Effector CD4-positive, alpha-beta T cell (primary cell): ENCODE data around the gene FASN.
A peak's percentile ranks its signal among the peaks of the same experiment; 100 is the strongest.

Experiments used
- DNase-seq: peaks from one replicate; pipeline ENCODE4 v3.0.0-alpha.2; 2020

The FASN gene

GRCh38 chr17:82072827-82073226 is 25.2 kb downstream of the FASN start:
- no peak for DNase-seq

GRCh38 chr17:82070611-82071010 is 27.4 kb downstream of the FASN start:
- DNase-seq = no peak

DNA sequence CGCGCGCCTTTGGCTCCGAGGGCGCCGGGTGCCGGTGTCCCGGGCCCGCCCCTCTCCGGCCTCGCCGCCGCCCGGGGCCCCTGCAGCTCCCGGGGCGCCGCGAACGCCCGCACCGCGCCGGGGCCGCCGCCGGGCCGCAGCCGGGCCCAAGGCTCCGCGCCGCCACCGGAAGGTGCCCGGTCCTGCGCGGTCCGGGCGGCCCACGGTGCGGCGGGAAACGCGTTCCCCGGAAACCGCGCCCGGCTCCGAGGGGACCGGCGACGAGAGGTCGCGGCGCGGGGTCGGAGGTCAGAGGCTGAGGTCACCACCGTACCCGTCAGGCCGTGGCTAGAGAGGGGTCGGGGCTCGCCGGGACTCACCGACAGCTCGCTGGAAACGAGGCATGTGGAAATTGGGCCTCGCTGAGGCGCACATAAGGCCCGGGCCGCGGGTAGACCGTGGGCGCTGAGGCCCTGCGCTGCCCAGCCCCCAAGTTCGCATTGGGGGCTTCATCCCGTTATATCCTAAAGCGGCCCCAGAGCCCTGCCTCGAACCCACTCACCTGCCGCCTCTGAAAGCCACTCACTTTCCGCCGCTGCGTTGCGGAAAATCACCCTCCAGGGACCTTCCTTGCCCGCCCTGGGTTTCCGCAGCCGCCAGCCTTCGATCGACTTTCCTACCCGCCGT is 32.3 kb downstream of the FASN start, which contains the start of gene DUS1L:
TSS of gene DUS1L (minus strand) at position 167 of the 666 bp plus-strand sequence. CDS start 745 bp downstream, outside the sequence.
- DNase-seq = peak; percentile 60

GRCh38 chr17:82065193-82065637 is 32.8 kb downstream of the FASN start:
- no peak for DNase-seq

DNA sequence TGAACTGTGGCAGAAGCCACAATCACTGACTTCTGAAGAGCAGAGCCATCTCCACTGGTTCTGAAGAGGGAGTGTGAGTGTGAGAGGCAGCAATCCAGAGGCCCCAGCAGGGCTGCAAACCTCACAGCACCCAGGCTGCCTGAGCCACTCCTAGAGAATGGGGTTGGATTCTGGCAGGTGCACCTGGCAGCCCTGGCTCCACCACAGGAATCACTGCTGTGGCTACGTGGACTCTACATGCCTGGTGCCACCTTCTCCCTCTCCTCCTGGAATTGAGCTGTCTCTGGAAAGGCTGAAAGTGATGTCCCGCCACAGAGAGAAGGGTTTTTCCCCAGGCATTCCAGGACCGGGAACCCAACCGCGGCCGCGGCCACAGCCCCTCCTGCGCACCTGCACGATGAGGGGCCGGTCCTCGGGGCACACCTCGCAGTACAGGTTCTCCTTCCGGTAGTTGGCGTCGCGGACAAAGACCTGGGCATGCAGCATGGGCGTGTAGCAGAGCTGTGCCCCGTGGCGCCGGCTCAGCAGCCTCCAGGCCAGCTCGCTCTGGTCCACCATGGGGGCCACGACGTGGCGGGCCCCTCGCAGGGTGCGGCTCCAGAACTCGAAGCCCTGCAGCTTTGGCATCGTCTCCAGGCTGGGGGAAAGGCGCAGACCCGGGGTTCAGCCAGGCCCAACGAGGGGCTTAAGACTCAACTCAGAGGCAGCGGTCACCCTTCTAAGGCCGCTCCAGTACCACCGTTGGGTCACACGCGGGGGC is 33.4 kb downstream of the FASN start:
- no peak for DNase-seq

DNA sequence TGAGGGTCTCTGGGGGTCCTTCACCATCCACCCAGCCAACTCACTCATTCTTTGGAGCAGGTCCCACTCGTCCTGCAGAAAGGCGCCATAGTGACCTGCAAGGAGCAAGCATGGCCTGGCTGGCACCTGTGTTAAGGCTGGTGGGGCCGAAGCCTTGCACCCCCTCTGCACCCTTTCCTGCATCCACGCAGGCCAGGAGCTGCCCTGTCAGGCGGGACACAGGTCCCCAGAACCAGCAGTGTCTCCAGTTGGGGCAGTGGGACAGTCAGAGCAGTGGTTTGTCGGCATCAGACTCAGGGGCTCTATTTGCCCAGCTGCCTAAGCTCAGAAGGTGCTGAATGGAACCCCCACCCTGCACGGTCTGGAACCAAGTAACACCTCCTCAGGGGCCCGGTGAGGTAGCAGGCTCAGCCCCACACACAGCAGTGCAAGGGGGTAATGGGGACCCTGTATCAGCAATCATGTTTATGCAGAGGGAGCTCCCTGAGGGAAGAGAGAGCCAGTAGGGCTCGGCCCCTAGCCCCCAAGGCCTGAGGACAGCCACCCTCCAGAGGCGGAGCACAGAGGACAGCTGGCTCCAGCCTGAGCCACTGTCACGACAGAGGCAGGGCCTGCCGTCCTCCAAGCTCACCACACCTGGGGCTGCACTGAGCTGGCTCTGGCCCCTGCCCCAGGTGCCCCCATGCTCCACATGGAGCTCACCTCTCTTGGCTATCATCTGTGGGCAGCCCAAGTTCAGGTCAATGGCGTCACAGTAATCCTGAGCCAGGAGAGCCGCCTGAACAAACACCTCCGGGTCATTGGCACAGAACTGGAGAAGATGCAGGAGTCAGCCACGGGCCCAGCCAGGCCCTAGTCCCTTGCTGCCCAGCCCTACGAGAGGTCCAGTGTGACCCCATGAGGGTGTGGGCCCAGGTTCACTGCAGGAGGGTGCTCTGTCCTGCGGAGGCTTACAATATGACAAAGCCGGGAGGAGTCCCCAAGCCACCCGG is 34.3 kb downstream of the FASN start:
- no peak for DNase-seq

DNA sequence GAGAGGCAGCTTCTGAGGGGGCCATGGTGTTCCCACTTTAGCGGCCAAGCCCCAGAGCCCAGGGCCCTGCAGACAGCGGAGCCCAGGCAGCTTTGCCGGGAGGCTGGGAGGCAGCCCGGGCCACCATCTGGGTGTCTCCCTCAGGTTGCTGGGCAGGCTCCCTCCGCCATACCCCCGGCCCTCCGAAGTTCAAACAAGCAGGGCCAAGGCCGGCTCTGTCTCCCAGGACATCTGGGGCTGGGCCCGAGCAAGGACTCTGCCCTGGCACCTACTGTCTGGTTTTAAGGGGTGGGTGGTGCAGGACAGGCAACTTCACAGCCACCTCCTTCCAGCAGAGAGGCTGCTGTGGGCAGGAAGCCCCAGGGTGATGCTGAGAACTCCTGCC is 35.1 kb downstream of the FASN start:
- no peak for DNase-seq

- DNase-seq = no peak
These were observed 35.7 kb downstream of the FASN start for GRCh38 chr17:82062076-82062983.

- DNase-seq = no peak
These were observed 36.8 kb downstream of the FASN start for GRCh38 chr17:82061047-82061925.

GRCh38 chr17:82060614-82061013 is 37.4 kb downstream of the FASN start:
- DNase-seq = no peak

DNA sequence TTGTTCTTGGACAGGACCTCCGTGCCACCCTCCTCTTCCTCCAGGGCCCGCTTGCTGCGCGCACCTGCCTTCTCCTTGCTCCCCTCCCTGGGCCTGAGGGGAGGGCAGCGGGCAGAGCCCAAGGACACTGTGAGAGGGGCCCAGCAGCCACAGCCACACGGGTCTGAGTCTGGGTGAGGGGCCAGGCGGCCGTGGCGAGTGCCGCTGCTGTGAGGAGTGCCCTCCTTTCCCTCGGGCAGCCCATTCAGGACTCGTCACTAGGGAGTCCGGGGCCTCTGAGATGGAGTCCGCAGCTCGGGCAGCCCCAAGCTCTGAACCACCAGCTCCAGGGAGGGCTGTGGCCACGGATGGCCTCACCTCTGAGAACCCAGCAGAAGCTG is 38.0 kb downstream of the FASN start:
- DNase-seq = no peak

DNA sequence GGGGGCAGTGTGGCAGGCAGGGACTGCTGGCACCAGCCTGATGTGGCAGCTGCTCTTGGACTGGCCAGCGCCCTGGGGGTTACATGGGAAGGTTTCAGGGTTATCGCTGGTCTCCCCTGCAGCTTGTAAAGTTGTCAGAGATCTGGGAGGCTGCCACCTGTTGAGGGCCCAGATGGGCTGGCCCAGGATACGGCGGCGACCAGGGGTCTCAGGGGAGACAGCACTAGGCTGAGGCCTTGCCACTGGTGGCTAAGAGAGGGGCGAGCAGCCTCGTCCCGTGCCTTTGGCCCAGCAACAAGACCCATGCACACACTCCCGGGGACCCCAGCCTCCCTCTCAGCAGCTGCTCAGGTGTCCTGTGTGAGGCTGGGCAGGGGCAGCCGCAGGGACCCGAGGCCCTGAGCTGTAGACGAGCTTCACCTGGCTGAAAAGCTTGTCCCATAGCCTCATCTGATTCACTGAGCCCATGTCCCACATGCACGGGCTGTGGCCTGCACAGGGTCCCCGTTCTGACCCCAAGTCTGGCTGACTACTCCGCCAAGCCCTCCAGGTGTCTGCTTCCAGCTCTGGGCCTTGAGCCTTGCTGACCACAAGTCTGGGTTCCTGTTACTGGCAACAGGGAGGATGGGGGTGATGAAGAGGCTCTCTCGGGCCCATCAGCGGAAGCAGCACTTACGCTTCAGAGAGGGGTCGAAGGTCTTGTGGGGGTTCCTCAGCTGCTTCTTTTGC is 38.6 kb downstream of the FASN start:
- no peak for DNase-seq

DNA sequence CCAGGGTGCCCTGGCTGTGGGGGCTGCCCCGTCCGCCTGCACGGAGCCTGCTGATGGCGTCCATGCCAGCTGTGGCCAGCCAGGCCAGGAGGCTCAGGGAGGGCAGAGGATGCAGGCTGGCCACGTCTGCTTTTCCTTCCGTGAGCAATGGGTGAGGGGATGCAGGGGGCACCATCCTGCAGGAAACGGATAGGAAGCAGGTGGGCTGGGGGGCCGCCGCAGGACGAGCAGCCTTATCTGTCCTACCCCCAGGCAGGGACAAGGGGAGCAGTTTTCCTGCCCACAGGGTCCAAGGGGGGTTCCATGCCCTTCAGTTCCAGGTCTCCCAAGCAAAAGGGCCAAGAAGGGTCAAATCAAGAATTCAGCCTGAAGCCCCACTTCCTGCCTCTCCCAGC is 39.2 kb downstream of the FASN start:
- DNase-seq = no peak

DNA sequence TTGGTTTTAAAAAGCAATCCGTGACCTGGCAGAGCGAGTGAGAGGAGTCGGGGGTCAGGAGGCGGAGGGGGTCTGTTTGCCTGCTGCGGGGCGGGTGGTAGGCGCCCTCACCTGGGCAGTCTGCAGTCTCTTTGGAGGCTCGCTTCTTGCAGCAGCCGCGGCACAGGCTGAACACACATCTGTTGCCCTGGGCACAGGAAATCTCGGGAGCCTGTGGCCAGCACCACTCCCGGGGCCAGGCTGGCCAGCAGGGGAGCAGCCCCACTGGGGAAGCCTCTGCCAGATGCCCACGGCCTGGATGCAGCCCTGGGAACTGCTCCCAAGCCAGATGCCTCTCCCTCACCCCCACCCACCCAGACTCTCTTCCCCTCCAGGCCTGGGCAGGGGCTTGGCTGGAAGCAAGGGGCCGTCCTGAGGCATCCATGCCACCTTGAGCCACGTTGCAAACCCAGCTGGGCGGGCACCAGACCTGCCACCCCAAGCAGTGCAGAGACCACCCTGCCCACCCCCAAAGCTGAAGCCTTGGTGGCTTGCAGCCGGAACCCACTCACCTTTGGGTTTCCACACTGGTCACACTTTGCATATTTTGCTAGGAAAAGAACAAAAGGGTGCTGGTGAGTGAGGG is 39.7 kb downstream of the FASN start:
- no peak for DNase-seq

- peak; percentile 1 for DNase-seq
These were observed 41.1 kb downstream of the FASN start for GRCh38 chr17:82056729-82057621.

GRCh38 chr17:82055965-82056728 is 41.9 kb downstream of the FASN start:
- DNase-seq = no peak

DNA sequence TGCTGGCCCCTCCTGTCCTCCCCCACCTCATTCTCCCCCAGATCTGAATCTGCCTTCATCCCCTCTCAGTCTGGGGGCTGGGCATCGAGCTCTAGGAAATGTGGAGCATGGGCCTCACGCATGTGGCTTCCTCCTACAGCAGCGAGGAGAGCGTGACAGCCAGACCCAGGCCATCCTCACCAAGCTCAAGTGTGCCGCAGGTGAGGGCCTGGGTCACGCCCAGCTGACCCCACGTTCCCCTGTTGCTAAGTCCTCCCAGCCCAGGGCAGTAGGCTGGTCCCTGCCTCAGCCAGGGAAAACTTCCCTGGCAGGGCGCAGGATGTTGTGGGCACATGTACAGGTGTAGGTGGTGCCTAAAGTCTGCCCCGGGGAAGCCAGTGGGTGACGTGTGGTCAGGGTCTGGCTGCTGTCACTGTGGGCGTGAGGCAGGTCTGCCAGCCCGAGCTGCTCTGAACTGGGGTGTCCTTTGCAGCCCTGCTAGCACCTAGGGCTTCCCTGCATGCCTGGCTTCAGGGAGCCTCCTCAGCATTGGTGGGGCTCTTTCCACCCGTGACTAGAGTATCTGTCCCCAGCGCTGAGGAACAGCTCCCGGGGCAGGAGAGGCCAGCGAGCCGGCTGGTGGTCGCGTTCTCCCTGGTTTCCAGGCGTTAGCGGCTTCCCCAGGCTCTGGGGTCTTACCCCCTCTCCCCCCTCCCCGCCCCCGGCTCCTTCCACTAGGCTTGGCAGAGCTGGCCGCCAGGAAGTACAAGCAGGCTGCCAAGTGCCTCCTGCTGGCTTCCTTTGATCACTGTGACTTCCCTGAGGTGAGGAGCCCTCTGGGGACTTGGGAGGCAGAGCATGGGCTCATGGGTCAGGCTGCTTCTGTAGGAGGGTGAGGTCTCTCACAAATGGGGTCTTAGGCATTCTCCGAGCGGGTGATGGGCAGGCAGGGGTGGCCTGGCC is 42.7 kb downstream of the FASN start:
- no peak for DNase-seq
